Stimulated activated CD8-positive, alpha-beta memory T cell treated with anti-CD3 and anti-CD28 coated beads, Interleukin-15, amount 100 ng/mL, for 1 hour (primary cell): ENCODE data around the gene APBB1IP.
"Not testable (repeated sequence)": the region's sequence is repeated elsewhere in the genome, so short reads cannot be mapped to it uniquely, and the experiment has no call there.

Experiments
- DNase-seq: peaks from one replicate; pipeline ENCODE4 v3.0.0-alpha.2; 2020; ENCODE audit warnings: low read depth

APBB1IP gene

GRCh38 chr10:26478061-26478460 lies 39.9 kb downstream of the APBB1IP start:
- no peak for DNase-seq

- DNase-seq, result no peak
These were observed 41.8 kb downstream of the APBB1IP start for GRCh38 chr10:26479766-26480492.

- DNase-seq, result no peak
These were observed 43.2 kb downstream of the APBB1IP start for GRCh38 chr10:26481315-26481692.

DNA sequence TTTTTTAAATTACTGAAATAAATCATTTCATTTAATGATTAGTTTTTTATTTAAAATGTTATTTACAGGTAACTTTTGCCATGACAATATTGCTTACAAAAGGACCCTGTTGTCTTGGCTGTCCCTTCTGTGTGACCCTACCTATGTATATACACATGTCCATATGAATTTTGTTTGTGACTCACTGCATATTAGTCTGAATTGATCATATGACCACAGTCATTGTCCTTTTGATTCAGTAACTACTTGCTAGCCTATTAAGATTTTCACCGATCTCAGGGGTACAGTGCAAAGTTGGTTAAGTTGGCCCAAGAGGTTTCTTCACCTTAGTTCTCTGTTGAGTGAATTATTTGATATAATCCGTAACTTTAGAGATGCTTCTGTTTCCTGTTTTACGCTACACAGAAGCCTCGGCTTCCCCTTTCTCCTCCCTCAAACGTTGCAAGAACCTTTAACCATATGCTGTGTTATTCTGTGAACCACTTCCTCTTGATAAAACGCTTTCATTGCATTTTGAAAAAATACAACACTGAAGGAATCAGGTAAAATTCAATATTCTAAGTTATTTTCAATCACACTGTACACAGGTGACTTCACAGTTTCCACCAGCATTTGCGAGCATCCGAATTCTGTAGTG lies 43.9 kb downstream of the APBB1IP start:
- DNase-seq, result no peak

DNA sequence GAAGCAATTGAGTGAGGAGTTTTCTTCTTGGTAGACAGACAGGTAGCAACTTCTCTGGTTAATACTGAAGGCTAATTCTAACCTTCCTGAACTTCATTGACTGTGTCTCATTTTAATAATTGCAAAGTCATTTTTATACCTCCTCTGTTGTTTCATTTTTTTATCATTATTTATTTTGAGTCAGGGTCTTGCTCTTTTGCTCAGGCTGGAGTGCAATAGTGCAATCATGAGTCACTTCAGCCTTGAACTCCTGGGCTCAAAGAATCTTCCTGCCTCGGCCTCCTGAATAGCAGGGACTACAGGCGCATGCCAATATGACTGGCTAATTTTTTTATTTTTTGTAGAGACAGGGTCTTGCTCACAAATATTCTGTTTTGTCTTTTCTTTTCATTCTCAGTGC lies 45.4 kb downstream of the APBB1IP start:
- DNase-seq, result no peak

DNA sequence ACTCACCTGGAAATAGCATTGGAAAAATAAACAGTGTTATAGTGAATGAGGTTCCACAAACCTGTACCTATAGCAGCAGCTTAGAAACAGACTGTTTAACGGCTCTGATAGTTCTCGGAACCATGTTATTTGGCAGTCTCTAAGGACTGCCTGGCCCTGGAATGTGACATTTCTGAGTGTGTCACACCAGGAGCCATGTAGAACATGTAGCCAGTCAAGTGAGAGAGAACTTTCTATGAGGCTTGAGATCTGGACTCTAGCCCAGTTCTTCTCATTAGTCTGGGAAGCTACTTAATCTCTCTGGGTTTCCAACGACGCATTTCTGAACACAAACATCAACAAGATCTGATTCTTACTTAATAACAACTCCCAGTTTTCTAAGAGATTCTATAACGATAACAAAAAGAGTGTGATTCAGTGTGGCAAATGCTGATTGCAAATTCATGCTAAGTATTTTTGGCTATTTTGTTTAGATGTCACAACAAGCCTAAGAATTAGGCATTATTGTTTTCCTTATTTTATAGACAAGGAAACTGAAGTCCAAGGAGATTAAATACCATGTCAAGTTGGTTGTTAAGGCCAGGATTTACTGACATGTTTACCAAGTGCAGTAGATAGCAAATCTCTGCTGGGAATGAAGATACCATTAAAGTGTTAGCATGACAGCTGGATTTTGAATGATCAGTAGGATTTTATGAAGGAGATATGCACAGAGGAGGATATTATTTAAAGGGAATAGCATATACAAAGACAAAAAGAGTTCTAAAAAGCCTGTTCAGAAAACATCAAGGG lies 47.2 kb downstream of the APBB1IP start:
- no peak for DNase-seq

DNA sequence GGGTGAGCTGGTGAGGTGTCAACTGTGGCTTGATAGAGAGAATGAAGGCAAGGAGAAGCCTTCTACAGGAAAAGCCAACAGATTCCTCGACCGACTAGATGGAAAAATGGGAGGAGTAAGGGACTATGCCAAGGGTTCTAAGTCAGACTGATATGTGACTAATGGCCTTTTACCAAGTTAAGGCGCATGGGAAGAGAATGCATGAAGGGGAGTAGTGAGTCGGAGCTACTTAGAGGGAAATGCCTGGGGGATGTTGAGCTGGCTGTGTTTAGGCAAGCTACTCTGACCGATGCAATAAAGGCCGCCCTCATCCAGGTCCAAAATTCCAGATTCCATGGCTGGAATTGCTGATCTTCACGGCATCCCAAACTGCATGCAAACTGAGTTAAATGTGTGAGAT lies 48.2 kb downstream of the APBB1IP start:
- DNase-seq, result no peak

- peak; percentile 32 for DNase-seq
These were observed 49.1 kb downstream of the APBB1IP start for GRCh38 chr10:26486990-26487850.

GRCh38 chr10:26488344-26488743 lies 50.2 kb downstream of the APBB1IP start:
- no peak for DNase-seq

DNA sequence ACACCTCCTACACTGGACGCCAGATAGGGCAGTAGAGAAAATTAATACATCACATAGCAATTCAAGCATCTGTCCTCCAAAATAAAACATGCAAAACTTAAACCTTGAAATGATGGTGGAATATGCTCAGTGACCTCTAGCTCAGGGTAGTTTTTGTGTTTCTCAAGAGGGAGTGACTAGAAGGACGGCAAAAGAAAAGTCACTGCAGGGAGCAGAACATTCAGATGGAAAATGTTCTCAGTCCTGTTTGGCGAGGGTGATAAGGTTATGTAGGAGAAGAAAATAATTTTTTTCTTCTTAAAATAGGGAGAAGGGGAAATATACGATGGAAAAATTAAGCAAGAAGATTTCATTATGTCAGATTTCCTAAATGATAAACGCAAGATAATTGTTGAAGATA lies 50.9 kb downstream of the APBB1IP start:
- no peak for DNase-seq

DNA sequence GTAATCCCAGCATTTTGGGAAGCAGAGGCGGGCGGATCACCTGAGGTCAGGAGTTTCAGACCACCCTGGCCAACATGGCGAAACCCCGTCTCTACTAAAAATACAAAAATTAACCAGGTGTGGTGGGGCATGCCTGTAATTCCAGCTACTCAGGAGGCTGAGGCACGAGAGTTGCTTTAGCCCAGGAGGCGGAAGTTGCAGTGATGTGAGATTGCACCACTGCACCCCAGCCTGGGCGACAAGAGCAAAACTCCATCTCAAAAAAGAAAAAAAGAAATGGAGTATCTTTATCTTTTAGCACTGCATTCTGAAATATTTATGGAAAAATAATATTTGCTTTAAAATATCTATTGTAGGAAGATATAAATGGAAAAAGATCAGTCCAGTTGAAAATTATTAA lies 52.2 kb downstream of the APBB1IP start:
- DNase-seq, result not testable (repeated sequence)

- DNase-seq, result no peak
These were observed 53.1 kb downstream of the APBB1IP start for GRCh38 chr10:26491276-26491675.

GRCh38 chr10:26491934-26492333 lies 53.8 kb downstream of the APBB1IP start:
- no peak for DNase-seq

GRCh38 chr10:26492725-26493124 lies 54.6 kb downstream of the APBB1IP start:
- DNase-seq, result not testable (repeated sequence)

DNA sequence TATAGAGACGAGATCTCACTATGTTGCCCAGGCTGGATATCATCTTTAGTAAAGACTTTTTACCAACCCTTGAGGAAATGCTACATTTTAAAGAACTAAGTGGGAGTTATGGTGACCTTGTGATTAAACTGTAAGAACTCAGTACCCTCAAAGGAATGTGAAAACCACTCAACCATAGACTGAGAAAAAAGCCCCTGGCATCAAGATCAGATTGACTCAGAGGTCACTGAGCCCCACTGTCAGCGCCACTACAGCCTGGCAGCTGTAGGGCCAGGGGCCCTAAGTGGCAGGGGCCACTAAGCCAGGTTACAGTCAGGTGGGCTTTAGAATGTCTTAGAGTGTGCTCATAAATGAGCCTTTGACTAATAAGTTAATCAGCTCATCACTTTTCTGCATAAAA lies 55.9 kb downstream of the APBB1IP start:
- no peak for DNase-seq

GRCh38 chr10:26499426-26499825 lies 61.3 kb downstream of the APBB1IP start:
- DNase-seq, result no peak

- no peak for DNase-seq
These were observed 64.8 kb downstream of the APBB1IP start for GRCh38 chr10:26502986-26503385.

GRCh38 chr10:26503911-26504310 lies 65.8 kb downstream of the APBB1IP start:
- DNase-seq, result no peak

- not testable (repeated sequence) for DNase-seq
These were observed 66.3 kb downstream of the APBB1IP start for GRCh38 chr10:26504429-26504828.

GRCh38 chr10:26505491-26505890 lies 67.3 kb downstream of the APBB1IP start:
- no peak for DNase-seq

- no peak for DNase-seq
These were observed 68.6 kb downstream of the APBB1IP start for GRCh38 chr10:26506736-26507135.

GRCh38 chr10:26507441-26507840 lies 69.3 kb downstream of the APBB1IP start:
- DNase-seq, result no peak
